OCI-LY7 (cell line): ENCODE measurements around the gene TM7SF2. TPM values are rescaled to one million over a fixed set of nuclear protein-coding genes. Genes with fewer than 3 reads are reported as not detected.

Experiments
- BruUV-seq: library from RNA; stranded (reverse); fragments of 400-500 nt; replicated peaks from 2 replicates; lab custom pipeline; 2021; lab: Mats Ljungman, UMichigan
- CTCF ChIA-PET: fragments of 300-600 bp; sonication (Branson Sonifier 250); formaldehyde crosslinking; loops from one replicate; lab custom pipeline; 2022; ENCODE audit warnings: antibody characterized with exemption; ENCODE audit not compliant: unreplicated experiment; lab: Charles Lee
- POLR2A ChIA-PET: fragments of 300-600 bp; sonication (Branson Sonifier 250); formaldehyde crosslinking; loops from one replicate; lab custom pipeline; 2022; ENCODE audit warnings: antibody characterized with exemption; lab: Charles Lee
- DNase-seq: peaks from one replicate; pipeline ENCODE4 v3.0.0-alpha.2; 2015; ENCODE audit warnings: low spot score
- H2AFZ ChIP-seq: fragments of 200-600 bp; sonication (generic), shearing (Covaris generic); 2 replicates; pipeline ENCODE4 v1.6.1; 2014; ENCODE audit warnings: mild to moderate bottlenecking, antibody characterized with exemption, low read length, moderate library complexity
- H3K27ac ChIP-seq: fragments of 200-600 bp; sonication (generic); 2 replicates; pipeline ENCODE4 v1.5.1; 2014; ENCODE audit warnings: mixed run types, low read depth, mild to moderate bottlenecking, moderate library complexity, low read length, inconsistent platforms; ENCODE audit not compliant: poor library complexity, severe bottlenecking
- H3K36me3 ChIP-seq: fragments of 200-600 bp; sonication (generic); 2 replicates; pipeline ENCODE4 v1.6.1; 2014; ENCODE audit warnings: mild to moderate bottlenecking, antibody characterized with exemption, low read length, moderate library complexity, mixed read lengths; ENCODE audit not compliant: insufficient read depth
- H3K4me1 ChIP-seq: fragments of 200-600 bp; sonication (generic); 2 replicates; pipeline ENCODE4 v1.5.1; 2014; ENCODE audit warnings: mild to moderate bottlenecking, low read length; ENCODE audit not compliant: insufficient read depth, poor library complexity, severe bottlenecking
- H3K4me2 ChIP-seq: fragments of 200-600 bp; sonication (generic); 2 replicates; pipeline ENCODE4 v1.6.1; 2014; ENCODE audit warnings: mild to moderate bottlenecking, low read length
- H3K4me3 ChIP-seq: fragments of 200-600 bp; sonication (generic); 2 replicates; pipeline ENCODE4 v1.5.1; 2014; ENCODE audit warnings: mild to moderate bottlenecking, low read depth, low read length; ENCODE audit not compliant: poor library complexity, severe bottlenecking
- H3K79me2 ChIP-seq: fragments of 200-600 bp; sonication (generic); 2 replicates; pipeline ENCODE4 v1.6.1; 2016; ENCODE audit warnings: low read depth, mild to moderate bottlenecking, low read length, moderate library complexity, mixed read lengths; ENCODE audit not compliant: insufficient read depth
- H3K9me2 ChIP-seq: fragments of 200-600 bp; sonication (generic); 2 replicates; pipeline ENCODE4 v1.6.1; 2016; ENCODE audit warnings: mild to moderate bottlenecking, low read length, mixed read lengths; ENCODE audit not compliant: insufficient read depth
- H3K9me3 ChIP-seq: fragments of 200-600 bp; sonication (generic); 2 replicates; pipeline ENCODE4 v1.6.1; 2014; ENCODE audit warnings: mild to moderate bottlenecking, mixed run types, low read length, mixed read lengths
- H4K20me1 ChIP-seq: fragments of 200-600 bp; sonication (generic); 2 replicates; pipeline ENCODE4 v1.6.1; 2014; ENCODE audit warnings: mild to moderate bottlenecking, antibody characterized with exemption, low read length, moderate library complexity, mixed read lengths; ENCODE audit not compliant: insufficient read depth
- CTCF ChIP-seq: fragments of 200-600 bp; sonication (generic); conservative IDR thresholded peaks from 2 replicates; pipeline ENCODE4 v1.5.1; 2014; ENCODE audit warnings: mild to moderate bottlenecking, antibody characterized with exemption, low read length, moderate library complexity, mixed read lengths
- EZH2phosphoT487 ChIP-seq: fragments of 200-600 bp; sonication (generic); IDR thresholded peaks from 2 replicates; pipeline ENCODE4 v1.6.1; 2018; ENCODE audit warnings: low read depth, borderline replicate concordance, mild to moderate bottlenecking, mixed run types, antibody characterized with exemption, low read length, moderate library complexity, mixed read lengths
- intact Hi-C: fragments of 100-400 bp; cut with micrococcal nuclease; formaldehyde crosslinking; loops from one replicate; pipeline ENCODE4 v1.10.0; 2022; ENCODE audit not compliant: unreplicated experiment
- total RNA-seq, 2 experiments: library from RNA; depleted of rRNA in 1 of 2; stranded (reverse); fragments of >200 nt in 1 of 2; shearing (Covaris generic) in 1 of 2; gene quantifications; 2 replicates each; pipeline ENCODE4 v1.2.3, GENCODE V29; 2014 to 2022

The TM7SF2 gene
- total RNA-seq, 2 experiments from 2014 or later = 25.8 to 54.1 TPM

- no peak for TF ChIP-seq EZH2phosphoT487
- no peak for TF ChIP-seq CTCF
- Histone ChIP-seq H4K20me1 (no peaks in the 10 kb centered on the region), H3K4me2 (no peak overlapping the region; the same call in 1 of the 2 replicates), H3K79me2 (peaks cover 57% of the 10 kb centered on the region), H2AFZ (no peak overlapping the region), H3K9me2 (no peaks in the 10 kb centered on the region), H3K4me1 (peaks cover 63% of the 10 kb centered on the region), H3K4me3 (no peak overlapping the region), H3K36me3 (peaks cover 87% of the 10 kb centered on the region), H3K27ac (peak overlapping the region; percentile 98), H3K9me3 (no peaks in the 10 kb centered on the region)
- POLR2A ChIA-PET = no interaction called here
- no peak for DNase-seq
- BruUV-seq = TSS peak; percentile 27
- CTCF ChIA-PET = no interaction called here
- intact Hi-C loops = no loop called here
Observed at GRCh38 chr11:65127473-65128181, 16.0 kb downstream of the TM7SF2 start.

GRCh38 chr11:65128182-65129145 lies 16.8 kb downstream of the TM7SF2 start:
- intact Hi-C loops = no loop called here
- POLR2A ChIA-PET = interaction anchor here (0.6 kb wide), 1 partner anchor 51 kb away, joined by 4 read pairs; no protein-coding TSS in a partner anchor
- CTCF ChIA-PET = no interaction called here
- Histone ChIP-seq H3K4me1 (peaks cover 56% of the 10 kb centered on the region), H3K9me2 (no peaks in the 10 kb centered on the region), H2AFZ (no peak overlapping the region), H3K4me3 (no peak overlapping the region), H3K9me3 (no peaks in the 10 kb centered on the region), H4K20me1 (no peaks in the 10 kb centered on the region), H3K4me2 (peak overlapping the region; percentile 99; the same call in 1 of the 2 replicates), H3K27ac (peak overlapping the region; percentile 98), H3K79me2 (peaks cover 55% of the 10 kb centered on the region), H3K36me3 (peaks cover 92% of the 10 kb centered on the region)
- TF ChIP-seq CTCF = no peak
- no peak for TF ChIP-seq EZH2phosphoT487
- no TSS peak for BruUV-seq
- DNase-seq = no peak
